Activated T-cell treated with anti-CD3 and anti-CD28 coated beads, Interleukin-2, amount 50 U/mL, for 24 hours (primary cell): ENCODE measurements around the gene HDAC4.

ENCODE experiments used
- DNase-seq: peaks from one replicate; pipeline ENCODE4 v3.0.0-alpha.2; 2020
- H3K27ac Mint-ChIP-seq: 2 replicates; pipeline ENCODE4 v1.8.0; 2020; ENCODE audit warnings: mild to moderate bottlenecking, mixed read lengths
- H3K27me3 Mint-ChIP-seq: 2 replicates; pipeline ENCODE4 v1.8.0; 2020; ENCODE audit warnings: mixed read lengths
- H3K36me3 Mint-ChIP-seq: 2 replicates; pipeline ENCODE4 v1.8.0; 2020; ENCODE audit warnings: low read depth, mixed read lengths
- H3K4me1 Mint-ChIP-seq: 2 replicates; pipeline ENCODE4 v1.8.0; 2020; ENCODE audit warnings: low read depth, mixed read lengths
- H3K4me3 Mint-ChIP-seq: 2 replicates; pipeline ENCODE4 v1.8.0; 2020; ENCODE audit warnings: mild to moderate bottlenecking, moderate library complexity, mixed read lengths
- H3K9me3 Mint-ChIP-seq: 2 replicates; pipeline ENCODE4 v1.8.0; 2020; ENCODE audit warnings: mixed read lengths

Gene HDAC4

GRCh38 chr2:239250216-239251081, 150.4 kb downstream of the HDAC4 start:
- H3K27ac Mint-ChIP-seq: no peak overlapping the region
- no peaks in the 10 kb centered on the region for H3K9me3 Mint-ChIP-seq
- no peaks in the 10 kb centered on the region for H3K27me3 Mint-ChIP-seq
- no peak overlapping the region for H3K4me3 Mint-ChIP-seq
- peak; percentile 29 for DNase-seq
- H3K4me1 Mint-ChIP-seq: peaks cover 83% of the 10 kb centered on the region
- peaks cover 12% of the 10 kb centered on the region for H3K36me3 Mint-ChIP-seq

GRCh38 chr2:239249776-239250175, 151.0 kb downstream of the HDAC4 start:
- H3K4me3 Mint-ChIP-seq: no peak overlapping the region
- H3K27ac Mint-ChIP-seq: no peak overlapping the region
- H3K4me1 Mint-ChIP-seq: peaks cover 83% of the 10 kb centered on the region
- no peaks in the 10 kb centered on the region for H3K27me3 Mint-ChIP-seq
- H3K36me3 Mint-ChIP-seq: peaks cover 12% of the 10 kb centered on the region
- H3K9me3 Mint-ChIP-seq: no peaks in the 10 kb centered on the region
- DNase-seq: peak; percentile 25

- peaks cover 12% of the 10 kb centered on the region for H3K36me3 Mint-ChIP-seq
- peak; percentile 27 for DNase-seq
- H3K27ac Mint-ChIP-seq: no peak overlapping the region
- peaks cover 77% of the 10 kb centered on the region for H3K4me1 Mint-ChIP-seq
- no peaks in the 10 kb centered on the region for H3K27me3 Mint-ChIP-seq
- H3K4me3 Mint-ChIP-seq: no peak overlapping the region
- H3K9me3 Mint-ChIP-seq: no peaks in the 10 kb centered on the region
Measured at GRCh38 chr2:239249048-239249447, 151.8 kb downstream of the HDAC4 start.

DNA sequence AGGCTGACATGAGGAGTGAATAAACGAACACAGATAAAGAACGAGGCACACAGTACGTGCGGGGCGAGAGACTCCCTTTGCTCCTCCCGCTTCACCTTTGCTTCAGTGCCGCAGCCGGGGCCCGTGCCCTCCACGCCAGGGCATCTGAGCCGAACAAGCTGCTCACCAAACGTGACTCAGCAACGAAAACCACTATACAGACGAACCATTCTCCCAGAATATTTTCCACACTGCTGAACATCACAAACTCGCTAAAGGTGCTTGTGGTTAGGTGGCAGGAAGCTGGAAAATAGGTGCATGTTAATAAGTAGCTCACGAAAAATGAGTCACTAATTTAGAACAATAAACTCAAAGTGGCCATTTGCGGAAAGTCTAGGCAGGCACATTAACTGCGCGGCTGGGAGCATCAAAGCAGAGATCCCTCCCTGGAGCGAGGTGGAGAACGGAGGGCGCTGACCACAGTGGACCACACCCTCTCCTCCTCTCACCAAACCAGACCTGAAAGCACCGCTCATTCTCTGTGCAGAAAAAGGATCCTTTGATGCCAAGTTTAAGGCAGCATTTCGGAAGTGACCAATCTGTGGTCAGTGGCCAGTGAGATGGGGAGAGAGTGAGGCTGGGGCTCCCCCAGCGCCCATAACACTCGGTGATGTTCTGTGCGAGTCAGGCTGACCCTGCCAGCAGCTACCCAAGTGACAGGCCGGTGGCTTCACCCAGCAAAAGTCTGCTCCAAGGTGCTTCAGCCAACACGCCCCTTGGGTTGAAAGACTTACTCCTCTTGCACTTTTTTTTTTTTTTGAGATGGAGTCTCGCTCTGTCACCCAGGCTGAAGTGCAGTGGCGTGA, 153.2 kb downstream of the HDAC4 start:
- Mint-ChIP-seq H3K4me1 (peaks cover 71% of the 10 kb centered on the region), H3K4me3 (peak overlapping the region; percentile 13), H3K27me3 (no peaks in the 10 kb centered on the region), H3K27ac (peak overlapping the region; percentile 67), H3K36me3 (peaks cover 14% of the 10 kb centered on the region), H3K9me3 (no peaks in the 10 kb centered on the region)
- DNase-seq: peak; percentile 56

DNA sequence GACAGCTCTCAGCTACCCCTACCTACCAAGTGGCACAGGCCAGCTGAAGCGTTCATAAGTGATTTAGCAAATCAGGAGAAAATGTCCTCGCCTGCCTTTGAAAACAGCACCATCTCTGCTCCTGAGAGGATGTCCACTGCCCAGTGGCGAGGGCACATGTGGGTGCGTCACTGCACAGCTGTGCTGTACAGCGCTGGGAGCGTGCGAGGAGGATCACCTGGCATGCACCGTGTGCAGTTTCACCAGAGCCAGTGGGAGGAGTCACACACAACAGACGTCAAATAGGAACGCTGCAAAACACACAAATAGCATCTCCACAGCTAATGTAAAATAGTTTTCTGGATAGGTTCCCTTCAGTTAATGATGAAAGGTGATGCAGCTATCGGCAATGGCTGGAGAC, 154.1 kb downstream of the HDAC4 start:
- DNase-seq: peak; percentile 28
- Mint-ChIP-seq H3K4me3 (no peak overlapping the region), H3K36me3 (peaks cover 14% of the 10 kb centered on the region), H3K27me3 (no peaks in the 10 kb centered on the region), H3K27ac (no peak overlapping the region), H3K4me1 (peaks cover 67% of the 10 kb centered on the region), H3K9me3 (no peaks in the 10 kb centered on the region)

DNA sequence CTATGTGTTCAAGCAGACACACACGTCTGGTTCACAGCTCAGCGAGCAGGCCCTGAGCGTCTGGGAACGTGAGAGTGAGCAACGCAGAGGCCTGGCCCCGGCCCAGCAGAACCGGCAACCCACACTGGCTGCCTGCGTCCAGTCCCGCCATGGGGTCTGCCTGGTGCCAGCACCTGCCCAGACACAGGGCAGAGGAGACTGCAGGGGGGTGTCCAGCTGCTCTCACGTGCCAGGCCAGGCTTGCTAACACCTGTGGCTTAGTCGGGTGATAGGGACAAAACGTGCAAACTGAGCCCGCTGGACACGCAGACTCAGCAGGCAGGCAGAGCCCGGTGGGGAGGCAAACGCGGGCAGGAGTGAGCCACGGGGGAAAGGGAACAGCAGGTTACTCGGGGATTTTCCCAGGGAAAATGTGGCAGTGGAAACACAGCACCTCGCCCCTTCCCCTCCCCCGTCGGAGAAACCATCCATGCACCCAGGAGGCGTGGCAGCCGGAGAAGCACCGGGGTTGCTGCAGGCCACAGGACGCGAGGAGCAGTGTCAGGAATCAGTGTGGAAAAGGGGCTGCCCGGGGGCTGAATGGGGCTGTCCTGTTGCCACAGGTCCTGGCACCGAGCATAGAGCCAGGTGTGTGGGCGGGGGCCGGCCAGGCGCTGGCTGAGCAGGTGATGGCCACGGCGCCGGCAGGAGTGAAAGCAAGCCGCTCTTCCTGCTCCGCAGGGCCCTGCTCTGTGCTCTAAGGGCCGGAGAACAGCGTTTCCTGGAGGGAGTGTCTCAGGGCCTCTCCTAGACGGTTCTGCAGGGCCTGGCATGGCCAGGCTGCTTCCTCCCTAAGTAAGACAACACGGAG, 154.7 kb downstream of the HDAC4 start:
- Mint-ChIP-seq H3K36me3 (peaks cover 14% of the 10 kb centered on the region), H3K4me3 (no peak overlapping the region), H3K4me1 (peaks cover 69% of the 10 kb centered on the region), H3K27ac (no peak overlapping the region), H3K9me3 (no peaks in the 10 kb centered on the region), H3K27me3 (no peaks in the 10 kb centered on the region)
- peak; percentile 27 for DNase-seq

- Mint-ChIP-seq H3K4me1 (peaks cover 74% of the 10 kb centered on the region), H3K4me3 (no peak overlapping the region), H3K27ac (no peak overlapping the region), H3K9me3 (no peaks in the 10 kb centered on the region), H3K27me3 (no peaks in the 10 kb centered on the region), H3K36me3 (peaks cover 12% of the 10 kb centered on the region)
- no peak for DNase-seq
Measured at GRCh38 chr2:239245107-239245506, 155.7 kb downstream of the HDAC4 start.

- H3K9me3 Mint-ChIP-seq: no peaks in the 10 kb centered on the region
- no peak for DNase-seq
- peaks cover 73% of the 10 kb centered on the region for H3K4me1 Mint-ChIP-seq
- H3K36me3 Mint-ChIP-seq: peaks cover 9% of the 10 kb centered on the region
- H3K27me3 Mint-ChIP-seq: no peaks in the 10 kb centered on the region
- H3K4me3 Mint-ChIP-seq: no peak overlapping the region
- H3K27ac Mint-ChIP-seq: no peak overlapping the region
Measured at GRCh38 chr2:239244625-239245024, 156.2 kb downstream of the HDAC4 start.

GRCh38 chr2:239241431-239241960, 159.3 kb downstream of the HDAC4 start:
- Mint-ChIP-seq H3K9me3 (no peaks in the 10 kb centered on the region), H3K4me3 (no peak overlapping the region), H3K36me3 (peaks cover 1% of the 10 kb centered on the region), H3K27ac (no peak overlapping the region), H3K27me3 (no peaks in the 10 kb centered on the region), H3K4me1 (peaks cover 66% of the 10 kb centered on the region)
- no peak for DNase-seq

DNA sequence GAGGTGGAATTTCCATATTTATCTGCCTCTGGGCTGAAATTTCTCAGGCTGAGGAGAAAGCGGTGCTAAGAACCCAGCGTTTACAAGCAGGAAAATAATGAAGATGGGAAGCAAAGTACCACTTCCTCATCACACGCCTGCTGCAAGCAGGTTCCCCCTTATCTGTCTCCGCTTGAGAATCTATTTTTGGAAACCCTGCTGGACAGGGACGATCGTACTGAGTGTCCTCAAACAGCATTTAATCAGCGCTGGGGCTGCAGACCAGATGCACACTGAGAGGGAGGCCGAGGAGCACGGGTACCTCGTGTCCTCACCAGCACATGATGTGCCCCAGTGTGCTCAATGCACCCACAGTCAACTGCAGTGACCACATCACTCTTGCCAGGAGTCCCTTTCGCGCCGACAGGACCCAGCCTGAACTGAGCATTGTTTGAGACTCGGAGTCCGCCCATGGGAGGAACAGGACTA, 160.4 kb downstream of the HDAC4 start:
- no peak for DNase-seq
- Mint-ChIP-seq H3K36me3 (peaks cover 6% of the 10 kb centered on the region), H3K9me3 (no peaks in the 10 kb centered on the region), H3K4me1 (peaks cover 63% of the 10 kb centered on the region), H3K4me3 (no peak overlapping the region), H3K27me3 (no peaks in the 10 kb centered on the region), H3K27ac (no peak overlapping the region)

DNA sequence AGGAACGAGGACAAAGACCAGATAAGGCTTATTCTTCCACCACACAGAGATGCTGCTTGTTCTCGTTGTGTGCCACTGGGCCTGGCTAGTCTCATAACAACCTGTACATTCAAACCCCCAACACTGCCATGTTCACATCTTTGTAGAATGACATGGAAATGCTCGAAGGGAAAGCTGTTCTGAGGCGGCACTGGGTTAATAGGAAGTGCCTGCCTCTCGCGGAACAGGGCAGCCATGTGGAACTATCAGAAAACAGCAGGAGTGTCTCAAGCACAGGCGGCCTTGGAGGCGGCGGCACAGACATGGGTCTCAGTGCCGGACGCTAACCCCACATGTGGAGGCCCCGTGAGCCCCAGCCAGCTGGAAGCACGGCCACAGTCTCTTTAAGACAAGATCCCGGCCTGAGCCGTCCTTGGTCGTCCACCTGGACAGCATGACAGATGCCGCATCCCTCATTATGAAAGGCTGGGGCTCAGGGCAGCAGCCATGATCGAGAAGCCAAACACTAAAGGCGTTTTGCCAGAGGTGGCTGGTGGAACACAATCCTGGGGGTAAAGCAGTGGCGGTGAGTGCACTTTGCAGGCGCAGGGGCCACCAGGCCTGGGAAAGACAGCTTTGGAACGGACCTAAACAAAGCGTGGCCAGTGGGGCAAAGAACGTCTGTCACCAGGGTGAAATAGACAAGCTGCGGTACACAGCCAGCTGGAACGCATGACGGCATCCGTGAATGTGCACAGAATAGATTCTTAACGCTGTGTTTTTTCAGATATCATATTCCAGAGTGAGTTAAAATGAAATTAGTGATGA, 161.0 kb downstream of the HDAC4 start:
- H3K4me3 Mint-ChIP-seq: no peak overlapping the region
- no peaks in the 10 kb centered on the region for H3K27me3 Mint-ChIP-seq
- peaks cover 63% of the 10 kb centered on the region for H3K4me1 Mint-ChIP-seq
- no peak overlapping the region for H3K27ac Mint-ChIP-seq
- no peak for DNase-seq
- H3K36me3 Mint-ChIP-seq: peaks cover 9% of the 10 kb centered on the region
- no peaks in the 10 kb centered on the region for H3K9me3 Mint-ChIP-seq

DNA sequence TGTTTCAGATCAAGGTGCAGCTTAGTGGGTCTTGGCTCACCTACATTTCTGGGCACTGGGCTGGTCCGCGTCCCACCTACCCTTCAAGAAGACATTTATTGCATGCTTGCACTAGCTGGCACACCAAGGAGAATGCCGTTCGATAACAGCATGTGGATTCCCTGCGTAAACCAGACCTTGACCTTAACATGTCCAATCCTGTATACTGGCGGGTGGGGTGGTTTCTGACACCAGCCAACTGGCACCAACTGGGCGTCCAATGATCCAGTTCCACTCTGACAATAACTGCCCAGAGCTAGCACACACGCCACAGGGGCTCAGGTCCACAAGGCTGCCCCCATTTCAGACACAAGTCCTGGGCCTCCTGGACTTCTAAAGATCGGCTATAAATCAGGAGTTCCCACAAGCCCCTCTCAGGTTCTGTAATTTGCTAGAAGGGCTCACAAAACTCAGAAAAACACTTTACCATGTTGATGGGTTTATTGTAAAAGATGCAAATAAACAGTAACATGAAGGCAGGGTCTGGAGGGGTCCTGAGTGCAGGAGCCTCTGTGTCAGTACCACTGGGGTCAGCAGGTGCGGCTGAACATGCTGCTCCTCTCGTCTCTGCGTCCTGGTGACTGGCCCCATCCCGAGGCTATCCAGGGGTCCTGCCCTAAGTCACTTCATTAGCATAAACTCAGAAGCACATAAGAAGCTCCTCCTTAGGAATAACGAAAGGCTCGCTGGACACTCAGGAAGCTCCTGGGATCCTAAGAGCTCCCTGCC, 161.8 kb downstream of the HDAC4 start:
- no peak overlapping the region for H3K27ac Mint-ChIP-seq
- DNase-seq: no peak
- H3K4me3 Mint-ChIP-seq: no peak overlapping the region
- peaks cover 9% of the 10 kb centered on the region for H3K36me3 Mint-ChIP-seq
- H3K4me1 Mint-ChIP-seq: peaks cover 70% of the 10 kb centered on the region
- no peaks in the 10 kb centered on the region for H3K9me3 Mint-ChIP-seq
- H3K27me3 Mint-ChIP-seq: no peaks in the 10 kb centered on the region

DNA sequence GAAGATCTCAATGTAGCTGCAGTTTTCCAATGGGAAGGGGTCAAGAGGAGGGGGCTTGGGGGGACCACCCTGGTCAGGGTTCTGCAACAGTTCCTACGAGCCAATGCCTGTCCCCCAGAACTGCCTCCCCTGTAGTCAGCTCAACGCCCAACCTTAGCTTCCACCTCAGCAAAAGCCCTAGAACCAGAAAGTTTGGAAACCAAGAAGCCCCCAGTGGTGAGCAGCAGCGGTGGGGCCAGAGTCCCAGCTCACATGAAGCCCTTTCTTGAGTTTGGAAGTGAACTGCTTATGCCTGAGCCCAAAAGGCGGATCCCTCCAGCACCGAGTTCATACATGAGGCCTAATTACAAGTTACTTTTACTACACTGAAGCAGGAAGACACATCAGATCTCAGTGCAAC, 162.4 kb downstream of the HDAC4 start:
- no peak overlapping the region for H3K27ac Mint-ChIP-seq
- H3K4me3 Mint-ChIP-seq: no peak overlapping the region
- DNase-seq: no peak
- H3K36me3 Mint-ChIP-seq: peaks cover 14% of the 10 kb centered on the region
- H3K4me1 Mint-ChIP-seq: peaks cover 72% of the 10 kb centered on the region
- H3K9me3 Mint-ChIP-seq: no peaks in the 10 kb centered on the region
- H3K27me3 Mint-ChIP-seq: no peaks in the 10 kb centered on the region
